ENCODE measurements around the gene APOC1.
A peak's percentile ranks its signal among the peaks of the same experiment; 100 is the strongest.

The APOC1 gene

GRCh38 chr19:44914433-44915206 lies at the start of gene APOC1:
Gene APOC1, plus strand, starts transcription at chr19:44914608. Its CDS starts 284 bp downstream, at chr19:44914892.
- H3K4me3 ChIP-seq (ENCODE audit: low read length), result peak within 1 kb of the TSS; percentile 60; the same call in 1 of the 2 replicates

GRCh38 chr19:44865196-44865767 lies 49.1 kb upstream of the APOC1 start:
- no peak for TF ChIP-seq ZNF274 (IDR thresholded peaks at IDR 0.05; ENCODE audit: low read depth, low read length)

GRCh38 chr19:44866664-44867063 lies 47.7 kb upstream of the APOC1 start:
- TF ChIP-seq ZNF274 (IDR thresholded peaks at IDR 0.05; ENCODE audit: low read depth, low read length), result no peak
- no peak overlapping the region for H3K4me3 ChIP-seq (ENCODE audit: low read length)

More at GRCh38 chr19:44865196-44865767, 49.1 kb upstream of the APOC1 start:
- H3K4me3 ChIP-seq (ENCODE audit: low read length), result no peak overlapping the region

DNA sequence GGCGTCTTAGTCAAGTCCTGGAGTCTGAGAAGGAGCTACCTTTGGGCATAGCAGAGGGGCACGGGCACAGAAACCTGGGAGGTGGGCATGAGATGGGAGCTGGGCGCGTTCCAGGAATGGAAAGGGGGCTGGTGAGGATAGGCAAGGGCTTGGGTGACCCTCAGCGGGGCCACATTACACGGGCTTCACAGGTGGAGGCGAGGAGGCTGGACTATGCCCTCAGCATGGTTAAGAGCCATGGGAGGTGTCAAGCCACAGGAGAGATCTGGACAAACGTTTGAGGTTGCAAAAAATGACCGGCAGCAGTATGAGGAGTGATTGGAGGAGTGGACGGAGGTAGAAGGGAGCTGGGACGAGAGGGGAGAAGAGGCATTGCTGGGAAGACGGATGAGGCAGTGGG lies 46.8 kb upstream of the APOC1 start:
- no peak overlapping the region for H3K4me3 ChIP-seq (ENCODE audit: low read length)
- TF ChIP-seq ZNF274 (IDR thresholded peaks at IDR 0.05; ENCODE audit: low read depth, low read length), result no peak

DNA sequence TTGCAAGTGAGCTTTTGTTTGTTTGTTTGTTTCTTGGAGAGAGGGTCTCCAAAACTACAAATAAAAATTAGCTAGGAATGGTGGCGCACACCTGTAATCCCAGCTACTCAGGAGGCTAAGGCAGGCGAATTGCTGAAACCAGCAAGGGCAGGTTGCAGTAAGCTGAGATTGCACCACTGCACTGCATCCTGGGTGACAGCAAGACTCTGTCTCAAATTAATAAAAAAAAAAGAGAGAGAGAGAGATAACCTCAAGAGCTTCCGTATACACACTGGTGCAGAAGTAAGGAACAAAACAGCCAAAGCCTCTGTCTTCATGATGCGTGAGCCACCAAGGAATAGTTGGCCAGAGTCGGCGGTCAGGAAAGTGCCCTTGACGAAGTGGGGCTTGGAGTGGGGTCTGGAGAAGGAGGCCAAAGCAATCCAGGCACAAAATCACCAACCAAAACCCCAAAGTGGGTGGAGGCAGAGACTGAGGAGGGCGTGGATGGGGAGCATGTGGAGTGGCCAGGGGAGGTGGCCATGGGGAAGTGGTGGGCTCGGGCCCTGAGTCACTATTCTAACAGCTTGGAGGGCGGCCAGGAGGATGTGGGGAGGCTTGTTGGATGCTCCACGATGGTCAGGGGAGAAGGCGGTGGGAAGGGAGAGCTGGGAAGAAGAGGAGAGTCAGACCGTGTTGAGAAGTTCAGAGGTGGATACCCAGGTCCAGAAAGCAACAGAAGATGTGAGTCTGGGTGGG lies 44.5 kb upstream of the APOC1 start:
- no peak for TF ChIP-seq ZNF274 (IDR thresholded peaks at IDR 0.05; ENCODE audit: low read depth, low read length)
- no peak overlapping the region for H3K4me3 ChIP-seq (ENCODE audit: low read length)

DNA sequence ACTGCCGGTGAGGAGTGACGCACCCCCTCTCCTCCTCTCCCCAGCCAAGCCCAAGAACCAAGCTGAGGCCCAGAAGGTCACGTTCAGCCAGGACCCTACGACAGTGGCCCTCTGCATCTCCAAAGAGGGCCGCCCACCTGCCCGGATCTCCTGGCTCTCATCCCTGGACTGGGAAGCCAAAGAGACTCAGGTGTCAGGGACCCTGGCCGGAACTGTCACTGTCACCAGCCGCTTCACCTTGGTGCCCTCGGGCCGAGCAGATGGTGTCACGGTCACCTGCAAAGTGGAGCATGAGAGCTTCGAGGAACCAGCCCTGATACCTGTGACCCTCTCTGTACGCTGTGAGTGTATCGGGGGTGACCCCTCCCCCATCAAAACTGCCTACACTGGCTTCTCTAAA lies 42.6 kb upstream of the APOC1 start:
- no peak for TF ChIP-seq ZNF274 (IDR thresholded peaks at IDR 0.05; ENCODE audit: low read depth, low read length)
- no peak overlapping the region for H3K4me3 ChIP-seq (ENCODE audit: low read length)

GRCh38 chr19:44872661-44873060 lies 41.7 kb upstream of the APOC1 start:
- TF ChIP-seq ZNF274 (IDR thresholded peaks at IDR 0.05; ENCODE audit: low read depth, low read length), result no peak

GRCh38 chr19:44874317-44874716 lies 40.1 kb upstream of the APOC1 start:
- no peak overlapping the region for H3K4me3 ChIP-seq (ENCODE audit: low read length)
- TF ChIP-seq ZNF274 (IDR thresholded peaks at IDR 0.05; ENCODE audit: low read depth, low read length), result no peak

More at GRCh38 chr19:44872661-44873060, 41.7 kb upstream of the APOC1 start:
- no peak overlapping the region for H3K4me3 ChIP-seq (ENCODE audit: low read length)

DNA sequence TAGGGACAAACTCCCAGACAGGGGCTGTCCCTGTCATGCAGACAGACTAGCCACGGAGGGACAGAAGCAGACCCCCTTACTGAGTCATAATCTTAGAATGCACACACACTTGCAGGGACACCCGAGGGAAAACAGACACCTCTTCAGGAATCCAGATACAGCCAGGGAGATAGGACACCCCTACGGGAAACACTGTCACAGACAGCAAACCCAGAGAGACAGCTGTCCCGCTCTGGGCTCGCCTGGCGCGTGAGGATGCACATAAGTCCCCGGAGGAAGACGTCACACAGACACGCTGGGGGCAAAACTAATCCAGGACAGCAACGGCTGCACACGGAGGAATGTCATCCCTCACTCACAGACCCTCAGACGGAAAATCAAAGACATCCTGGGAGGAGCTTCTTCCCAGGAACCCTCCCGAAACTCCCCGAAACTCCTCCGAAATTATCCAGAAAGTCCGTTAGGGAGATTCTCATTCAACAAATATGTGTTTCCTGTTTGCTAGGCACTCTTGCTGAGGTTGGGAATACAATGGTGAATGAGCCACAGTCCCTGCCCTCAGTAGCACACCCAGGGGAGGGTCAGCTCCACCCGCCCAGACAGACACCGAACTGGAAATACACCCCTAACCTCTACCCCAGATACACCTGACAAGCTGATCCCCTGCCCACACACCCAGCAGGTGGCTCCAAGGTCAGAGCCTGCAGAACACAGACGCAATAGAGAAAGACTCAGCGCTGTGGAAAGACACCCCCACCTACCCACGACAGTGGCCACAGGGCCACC lies 38.5 kb upstream of the APOC1 start:
- no peak overlapping the region for H3K4me3 ChIP-seq (ENCODE audit: low read length)
- no peak for TF ChIP-seq ZNF274 (IDR thresholded peaks at IDR 0.05; ENCODE audit: low read depth, low read length)

DNA sequence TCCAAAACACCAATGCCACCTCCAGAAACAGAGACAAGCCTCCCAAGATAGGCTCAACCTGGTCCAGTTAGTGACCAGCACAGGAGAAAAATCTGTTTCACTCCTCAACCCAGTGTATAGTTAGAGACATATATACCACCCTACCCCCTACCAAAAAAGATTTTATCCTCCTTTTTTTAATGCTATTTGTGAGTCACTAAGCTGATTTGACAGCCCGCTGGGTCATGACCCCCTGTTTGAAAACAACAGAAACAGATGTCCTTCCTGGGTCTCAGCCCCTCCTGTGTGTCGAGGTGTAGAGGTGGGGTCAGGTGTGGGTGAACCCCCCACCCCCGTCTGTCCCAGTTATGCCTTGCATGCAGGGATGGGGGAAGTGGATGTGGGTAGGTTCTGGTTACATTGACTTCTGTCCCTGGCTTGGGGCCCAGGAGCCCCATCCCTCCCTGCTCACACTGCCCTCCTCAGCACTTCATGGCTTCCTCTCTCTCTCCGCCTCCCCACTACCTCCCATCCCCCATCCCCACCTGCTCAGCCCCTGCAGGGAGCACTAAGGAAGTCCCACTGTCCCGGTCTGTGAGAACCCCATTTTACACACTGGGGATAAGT lies 37.4 kb upstream of the APOC1 start:
- TF ChIP-seq ZNF274 (IDR thresholded peaks at IDR 0.05; ENCODE audit: low read depth, low read length), result no peak

DNA sequence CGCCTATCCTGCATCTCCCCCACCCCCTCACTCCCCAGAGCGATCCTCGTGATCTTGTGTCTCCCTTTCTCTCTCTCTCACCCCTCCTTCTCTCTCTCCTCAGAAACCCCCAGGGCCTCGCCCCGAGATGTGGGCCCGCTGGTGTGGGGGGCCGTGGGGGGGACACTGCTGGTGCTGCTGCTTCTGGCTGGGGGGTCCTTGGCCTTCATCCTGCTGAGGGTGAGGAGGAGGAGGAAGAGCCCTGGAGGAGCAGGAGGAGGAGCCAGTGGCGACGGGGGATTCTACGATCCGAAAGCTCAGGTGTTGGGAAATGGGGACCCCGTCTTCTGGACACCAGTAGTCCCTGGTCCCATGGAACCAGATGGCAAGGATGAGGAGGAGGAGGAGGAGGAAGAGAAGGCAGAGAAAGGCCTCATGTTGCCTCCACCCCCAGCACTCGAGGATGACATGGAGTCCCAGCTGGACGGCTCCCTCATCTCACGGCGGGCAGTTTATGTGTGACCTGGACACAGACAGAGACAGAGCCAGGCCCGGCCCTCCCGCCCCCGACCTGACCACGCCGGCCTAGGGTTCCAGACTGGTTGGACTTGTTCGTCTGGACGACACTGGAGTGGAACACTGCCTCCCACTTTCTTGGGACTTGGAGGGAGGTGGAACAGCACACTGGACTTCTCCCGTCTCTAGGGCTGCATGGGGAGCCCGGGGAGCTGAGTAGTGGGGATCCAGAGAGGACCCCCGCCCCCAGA lies 36.1 kb upstream of the APOC1 start:
- no peak for TF ChIP-seq ZNF274 (IDR thresholded peaks at IDR 0.05; ENCODE audit: low read depth, low read length)

More for the DNA sequence above, 37.4 kb upstream of the APOC1 start:
- H3K4me3 ChIP-seq (ENCODE audit: low read length), result no peak overlapping the region

GRCh38 chr19:44879309-44880065 lies 34.9 kb upstream of the APOC1 start:
- no peak for TF ChIP-seq ZNF274 (IDR thresholded peaks at IDR 0.05; ENCODE audit: low read depth, low read length)
- no peak overlapping the region for H3K4me3 ChIP-seq (ENCODE audit: low read length)

More for the DNA sequence above, 36.1 kb upstream of the APOC1 start:
- no peak overlapping the region for H3K4me3 ChIP-seq (ENCODE audit: low read length)
